Measurements from ENCODE around the gene KRT6C. TPM values are rescaled to one million over a fixed set of nuclear protein-coding genes. Genes with fewer than 3 reads are reported as not detected.
"Not testable (repeated sequence)": the region's sequence is repeated elsewhere in the genome, so short reads cannot be mapped to it uniquely, and the experiment has no call there.

KRT6C gene
- polyA plus RNA-seq, 1 experiment: not detected

GRCh38 chr12:52513736-52514135, 40.1 kb upstream of the KRT6C start:
- ChIA-PET POLR2A (no interaction called here), CTCF (interaction anchor here (1.7 kb wide), 1 partner anchor 141 kb away, joined by 7 read pairs; no protein-coding TSS in a partner anchor)
- no peak for TF ChIP-seq CTCF (IDR thresholded peaks at IDR 0.05; ENCODE audit: insufficient read depth, low read depth, low read length)
- H3K36me3 ChIP-seq (ENCODE audit: control insufficient read depth, insufficient read depth, low read length): no peaks in the 10 kb centered on the region
- DNase-seq (ENCODE audit: low read depth): no peak
- H3K4me3 ChIP-seq (ENCODE audit: low read depth, low read length): no peak overlapping the region
- H3K27me3 ChIP-seq (ENCODE audit: control insufficient read depth, insufficient read depth, low read length): peaks cover 5% of the 10 kb centered on the region; the same call in 1 of the 2 replicates

GRCh38 chr12:52508211-52508610, 34.6 kb upstream of the KRT6C start:
- no peak for DNase-seq (ENCODE audit: low read depth)
- H3K36me3 ChIP-seq (ENCODE audit: control insufficient read depth, insufficient read depth, low read length): no peaks in the 10 kb centered on the region
- peaks cover 8% of the 10 kb centered on the region for H3K27me3 ChIP-seq (ENCODE audit: control insufficient read depth, insufficient read depth, low read length)
- ChIA-PET CTCF (interaction anchor here (0.8 to 3.8 kb wide), 16 partner anchors 8 to 373 kb away, joined by 3 to 21 read pairs (median 5); partner anchors contain the start of gene KRT6A), POLR2A (no interaction called here)
- H3K4me3 ChIP-seq (ENCODE audit: low read depth, low read length): no peak overlapping the region
- no peak for TF ChIP-seq CTCF (IDR thresholded peaks at IDR 0.05; ENCODE audit: insufficient read depth, low read depth, low read length)

GRCh38 chr12:52506858-52507715, 33.5 kb upstream of the KRT6C start:
- DNase-seq (ENCODE audit: low read depth): no peak
- Histone ChIP-seq H3K4me3 (ENCODE audit: low read depth, low read length) (no peak overlapping the region), H3K27me3 (ENCODE audit: control insufficient read depth, insufficient read depth, low read length) (peaks cover 8% of the 10 kb centered on the region), H3K36me3 (ENCODE audit: control insufficient read depth, insufficient read depth, low read length) (no peaks in the 10 kb centered on the region)
- CTCF ChIA-PET: interaction anchor here (0.7 to 3.8 kb wide), 27 partner anchors 9 to 474 kb away, joined by 3 to 21 read pairs (median 4); partner anchors contain the start of gene KRT6A
- TF ChIP-seq CTCF (IDR thresholded peaks at IDR 0.05; ENCODE audit: insufficient read depth, low read depth, low read length): peak; percentile 71
- POLR2A ChIA-PET: no interaction called here

- TF ChIP-seq CTCF (IDR thresholded peaks at IDR 0.05; ENCODE audit: insufficient read depth, low read depth, low read length): no peak
- Histone ChIP-seq H3K36me3 (ENCODE audit: control insufficient read depth, insufficient read depth, low read length) (no peaks in the 10 kb centered on the region), H3K4me3 (ENCODE audit: low read depth, low read length) (no peak overlapping the region), H3K27me3 (ENCODE audit: control insufficient read depth, insufficient read depth, low read length) (peaks cover 5% of the 10 kb centered on the region)
- POLR2A ChIA-PET: interaction anchor here (0.7 kb wide), 1 partner anchor 8 kb away, joined by 4 read pairs; no protein-coding TSS in a partner anchor
- no peak for DNase-seq (ENCODE audit: low read depth)
- CTCF ChIA-PET: interaction anchor here (0.6 to 1.5 kb wide), 2 partner anchors 63 to 73 kb away, joined by 3 read pairs; no protein-coding TSS in a partner anchor
These were observed 29.3 kb upstream of the KRT6C start for GRCh38 chr12:52502877-52503276.

GRCh38 chr12:52501490-52501889, 27.9 kb upstream of the KRT6C start:
- Histone ChIP-seq H3K4me3 (ENCODE audit: low read depth, low read length) (no peak overlapping the region), H3K27me3 (ENCODE audit: control insufficient read depth, insufficient read depth, low read length) (peaks cover 2% of the 10 kb centered on the region; the same call in 1 of the 2 replicates), H3K36me3 (ENCODE audit: control insufficient read depth, insufficient read depth, low read length) (no peaks in the 10 kb centered on the region)
- CTCF ChIA-PET: no interaction called here
- DNase-seq (ENCODE audit: low read depth): no peak
- POLR2A ChIA-PET: no interaction called here
- no peak for TF ChIP-seq CTCF (IDR thresholded peaks at IDR 0.05; ENCODE audit: insufficient read depth, low read depth, low read length)

GRCh38 chr12:52500574-52500973, 27.0 kb upstream of the KRT6C start:
- not testable (repeated sequence) for H3K36me3 ChIP-seq (ENCODE audit: control insufficient read depth, insufficient read depth, low read length); H3K4me3 ChIP-seq (ENCODE audit: low read depth, low read length); DNase-seq (ENCODE audit: low read depth); H3K27me3 ChIP-seq (ENCODE audit: control insufficient read depth, insufficient read depth, low read length)
- ChIA-PET CTCF (interaction anchor here (1.0 to 2.3 kb wide), 5 partner anchors 11 to 278 kb away, joined by 3 to 8 read pairs (median 4); no protein-coding TSS in a partner anchor), POLR2A (interaction anchor here (0.6 kb wide), 1 partner anchor 310 kb away, joined by 3 read pairs; no protein-coding TSS in a partner anchor)

Data from BJ (cell line).